Liver (tissue), 9 donors: Measurements from ENCODE around the gene NKAIN2. TPM values are rescaled to one million over a fixed set of nuclear protein-coding genes. Genes with fewer than 3 reads are reported as not detected.

Source experiments
- DNase-seq: peaks from one replicate; pipeline ENCODE4 v3.0.0-alpha.2; 2017; ENCODE audit warnings: low spot score
- H3K27ac ChIP-seq, 2 donors: one replicate each; pipeline ENCODE4 v1.7.0; 2013; ENCODE audit warnings: inconsistent platforms in 2 of 2, low read length in 2 of 2, control low read depth in 1 of 2, low read depth in 1 of 2, mild to moderate bottlenecking in 1 of 2
- H3K27me3 ChIP-seq, 4 donors: one replicate each; pipeline versions ENCODE4 v1.6.1 to v1.7.0; 2013; ENCODE audit warnings: low read length in 3 of 4, inconsistent platforms in 1 of 4, mild to moderate bottlenecking in 1 of 4, moderate library complexity in 1 of 4; ENCODE audit not compliant: control insufficient read depth in 4 of 4, insufficient read depth in 4 of 4
- H3K36me3 ChIP-seq, 4 donors: one replicate each; pipeline versions ENCODE4 v1.6.1 to v1.7.0; 2013; ENCODE audit warnings: low read length in 3 of 4, mild to moderate bottlenecking in 3 of 4, low read depth in 1 of 4, moderate library complexity in 1 of 4; ENCODE audit not compliant: control insufficient read depth in 4 of 4, insufficient read depth in 3 of 4
- H3K4me1 ChIP-seq, 4 donors: one replicate each; pipeline versions ENCODE4 v1.6.1 to v1.7.0; 2013; ENCODE audit warnings: low read length in 3 of 4, mild to moderate bottlenecking in 3 of 4, moderate library complexity in 1 of 4; ENCODE audit not compliant: control insufficient read depth in 4 of 4, insufficient read depth in 4 of 4
- H3K4me3 ChIP-seq, 3 donors: one replicate each; pipeline versions ENCODE4 v1.6.1 to v1.7.0; 2013; ENCODE audit warnings: low read length in 3 of 3, control low read depth in 1 of 3, low read depth in 1 of 3, mild to moderate bottlenecking in 1 of 3
- H3K9ac ChIP-seq, 2 donors: one replicate each; pipeline ENCODE4 v1.7.0; 2013; ENCODE audit warnings: low read length in 2 of 2, mild to moderate bottlenecking in 2 of 2, moderate library complexity in 2 of 2, control low read depth in 1 of 2, low read depth in 1 of 2
- H3K9me3 ChIP-seq, 4 donors: one replicate each; pipeline versions ENCODE4 v1.6.1 to v1.7.0; 2013; ENCODE audit warnings: low read length in 3 of 4; ENCODE audit not compliant: control insufficient read depth in 4 of 4
- ATF3 ChIP-seq: IDR thresholded peaks from 2 replicates; pipeline ENCODE4 v1.6.1; 2016; ENCODE audit warnings: antibody characterized with exemption
- EGR1 ChIP-seq, 2 donors: IDR thresholded peaks; 2 replicates each; pipeline ENCODE4 v1.6.1; 2016 to 2018; ENCODE audit warnings: antibody characterized with exemption in 2 of 2, low read depth in 2 of 2
- FOXA1 ChIP-seq: IDR thresholded peaks from 2 replicates; pipeline ENCODE4 v1.6.1; 2016; ENCODE audit warnings: antibody characterized with exemption
- FOXA2 ChIP-seq: IDR thresholded peaks from 2 replicates; pipeline ENCODE4 v1.6.1; 2016; ENCODE audit warnings: antibody characterized with exemption
- GABPA ChIP-seq, 2 donors: IDR thresholded peaks in 1 of 2; conservative IDR thresholded peaks in 1 of 2; 2 replicates each; pipeline ENCODE4 v1.6.1; 2016; ENCODE audit warnings: antibody characterized with exemption in 2 of 2, mild to moderate bottlenecking in 1 of 2, moderate library complexity in 1 of 2
- HNF4A ChIP-seq, 2 donors: conservative IDR thresholded peaks; 2 replicates each; pipeline ENCODE4 v1.6.1; 2016; ENCODE audit warnings: antibody characterized with exemption in 2 of 2, mild to moderate bottlenecking in 2 of 2
- HNF4G ChIP-seq: IDR thresholded peaks from 2 replicates; pipeline ENCODE4 v1.6.1; 2016; ENCODE audit warnings: antibody characterized with exemption
- JUND ChIP-seq, 2 donors: IDR thresholded peaks; 2 replicates each; pipeline ENCODE4 v1.6.1; 2016; ENCODE audit warnings: antibody characterized with exemption in 2 of 2
- MAX ChIP-seq: IDR thresholded peaks from 2 replicates; pipeline ENCODE4 v1.6.1; 2016; ENCODE audit warnings: antibody characterized with exemption
- NR2F2 ChIP-seq: IDR thresholded peaks from 2 replicates; pipeline ENCODE4 v1.6.1; 2016; ENCODE audit warnings: antibody characterized with exemption
- RAD21 ChIP-seq, 2 donors: IDR thresholded peaks; 2 replicates each; pipeline ENCODE4 v1.6.1; 2016; ENCODE audit warnings: antibody characterized with exemption in 2 of 2, mild to moderate bottlenecking in 2 of 2
- REST ChIP-seq: IDR thresholded peaks from 2 replicates; pipeline ENCODE4 v1.6.1; 2016; ENCODE audit warnings: antibody characterized with exemption, mild to moderate bottlenecking
- RXRA ChIP-seq, 2 donors: IDR thresholded peaks; 2 replicates each; pipeline ENCODE4 v1.6.1; 2017 to 2018; ENCODE audit warnings: antibody characterized with exemption in 2 of 2, mild to moderate bottlenecking in 1 of 2
- SP1 ChIP-seq: IDR thresholded peaks from 2 replicates; pipeline ENCODE4 v1.6.1; 2018; ENCODE audit warnings: antibody characterized with exemption, mild to moderate bottlenecking
- TAF1 ChIP-seq: conservative IDR thresholded peaks from 2 replicates; pipeline ENCODE4 v1.6.1; 2016; ENCODE audit warnings: antibody characterized with exemption, mild to moderate bottlenecking
- YY1 ChIP-seq: IDR thresholded peaks from 2 replicates; pipeline ENCODE4 v1.6.1; 2016; ENCODE audit warnings: antibody characterized with exemption, mild to moderate bottlenecking
- ZBTB33 ChIP-seq: IDR thresholded peaks from 2 replicates; pipeline ENCODE4 v1.6.1; 2016; ENCODE audit warnings: antibody characterized with exemption
- WGBS: extraction: QIAGEN DNeasy Blood & Tissue Kit; methylation state at CpG from one replicate; pipeline ENCODE4 v1.1.7; 2013; 5-methylcytosine and 5-hydroxymethylcytosine counted together
- polyA plus RNA-seq, 2 donors: library from polyadenylated mRNA; stranded (reverse) in 1 of 2; unstranded in 1 of 2; fragments of 200-250 nt in 1 of 2; fragments of >200 nt in 1 of 2; fragmentation: Nextera tagmentation in 1 of 2; extraction: Ambion mirVana in 1 of 2; gene quantifications; one replicate each; pipeline versions ENCODE4 v1.2.1 to v1.2.3, GENCODE V29; 2013 to 2015
- total RNA-seq, 2 donors: library from RNA; depleted of rRNA; stranded (reverse); fragments of >200 nt; gene quantifications; one replicate each; pipeline ENCODE4 v1.2.3, GENCODE V29; 2014
- TF ChIP-seq, protein P1 (sequence below): fragments of 150-350 bp; IDR thresholded peaks from 2 replicates; pipeline ENCODE4 v1.5.1; 2017; ENCODE audit warnings: improper control_type of control experiment, low read depth, low read length; ENCODE audit not compliant: missing input control
- donor health status: healthy.
- donor health status: healthy.
- donor health status: healthy.
- donor health status: healthy.
- donor health status: healthy.

The NKAIN2 gene
- total and polyA plus RNA-seq, 4 donors: 0.05 to 0.14 TPM; not detected in 2

DNA sequence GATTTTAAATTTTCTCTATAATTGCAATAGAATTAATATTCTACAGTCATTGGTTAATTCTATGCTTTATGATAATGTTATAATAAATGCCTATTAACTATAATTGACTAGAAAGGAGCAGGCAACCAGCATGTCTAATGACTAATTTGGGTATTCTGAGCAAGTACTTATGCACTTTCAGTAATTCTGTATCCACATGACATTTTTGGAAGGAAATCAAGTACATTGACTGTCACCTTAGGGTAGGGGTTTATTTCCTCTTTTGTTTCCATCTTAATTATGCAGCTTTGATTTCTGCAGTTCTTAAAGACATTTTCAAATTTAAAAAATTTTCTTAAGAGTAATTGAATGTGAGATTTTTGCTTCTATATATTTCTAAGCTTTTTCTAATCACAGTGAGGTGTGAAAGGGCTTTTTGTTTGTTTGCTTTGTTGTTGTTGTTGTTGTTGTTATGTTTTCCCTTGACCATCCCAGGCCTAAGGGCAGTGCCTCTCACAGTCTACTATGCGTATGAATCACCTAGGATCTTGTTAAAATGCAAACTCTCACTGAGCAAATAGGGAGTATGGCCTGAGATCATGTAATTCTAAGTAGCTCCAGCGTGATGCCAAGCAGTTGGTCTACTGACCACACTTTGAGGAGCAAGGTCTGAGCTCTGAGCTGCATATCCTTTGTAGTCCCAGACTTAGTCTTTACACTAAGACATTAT is 691.4 kb downstream of the NKAIN2 start:
- 51% methylated on average over 2 of the region's 2 CpGs for WGBS
- Histone ChIP-seq H3K9ac (no peak overlapping the region), H3K4me1 (no peaks in the 10 kb centered on the region), H3K27ac (no peak overlapping the region), H3K27me3 (no peaks in the 10 kb centered on the region), H3K9me3 (no peaks in the 10 kb centered on the region), H3K36me3 (no peaks in the 10 kb centered on the region), H3K4me3 (no peak overlapping the region)
- no peak for DNase-seq
- no peak for TF ChIP-seq REST
- TF ChIP-seq MAX: no peak
- no peak for TF ChIP-seq EGR1 (IDR thresholded peaks at IDR 0.05; ENCODE audit: low read depth in 2 of 2)
- no peak for TF ChIP-seq ATF3
- TF ChIP-seq TAF1: no peak
- TF ChIP-seq FOXA1: no peak
- TF ChIP-seq NR2F2: no peak

- H3K36me3 ChIP-seq: no peaks in the 10 kb centered on the region
- H3K4me1 ChIP-seq: no peaks in the 10 kb centered on the region
- H3K9ac ChIP-seq: no peak overlapping the region
- TF ChIP-seq SP1: no peak
- TF ChIP-seq RAD21 (IDR thresholded peaks at IDR 0.05): no peak
- TF ChIP-seq ATF3: no peak
- TF ChIP-seq HNF4A (conservative IDR thresholded peaks at IDR 0.05): no peak
- TF ChIP-seq YY1: no peak
- TF ChIP-seq ZBTB33: no peak
- TF ChIP-seq FOXA1: no peak
- no peak for TF ChIP-seq REST
- no peak for TF ChIP-seq FOXA2
- TF ChIP-seq NR2F2: no peak
- TF ChIP-seq, protein P1, sequence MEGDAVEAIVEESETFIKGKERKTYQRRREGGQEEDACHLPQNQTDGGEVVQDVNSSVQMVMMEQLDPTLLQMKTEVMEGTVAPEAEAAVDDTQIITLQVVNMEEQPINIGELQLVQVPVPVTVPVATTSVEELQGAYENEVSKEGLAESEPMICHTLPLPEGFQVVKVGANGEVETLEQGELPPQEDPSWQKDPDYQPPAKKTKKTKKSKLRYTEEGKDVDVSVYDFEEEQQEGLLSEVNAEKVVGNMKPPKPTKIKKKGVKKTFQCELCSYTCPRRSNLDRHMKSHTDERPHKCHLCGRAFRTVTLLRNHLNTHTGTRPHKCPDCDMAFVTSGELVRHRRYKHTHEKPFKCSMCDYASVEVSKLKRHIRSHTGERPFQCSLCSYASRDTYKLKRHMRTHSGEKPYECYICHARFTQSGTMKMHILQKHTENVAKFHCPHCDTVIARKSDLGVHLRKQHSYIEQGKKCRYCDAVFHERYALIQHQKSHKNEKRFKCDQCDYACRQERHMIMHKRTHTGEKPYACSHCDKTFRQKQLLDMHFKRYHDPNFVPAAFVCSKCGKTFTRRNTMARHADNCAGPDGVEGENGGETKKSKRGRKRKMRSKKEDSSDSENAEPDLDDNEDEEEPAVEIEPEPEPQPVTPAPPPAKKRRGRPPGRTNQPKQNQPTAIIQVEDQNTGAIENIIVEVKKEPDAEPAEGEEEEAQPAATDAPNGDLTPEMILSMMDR: no peak
- no peak for TF ChIP-seq HNF4G
- no peak for TF ChIP-seq EGR1 (IDR thresholded peaks at IDR 0.05; ENCODE audit: low read depth in 2 of 2)
- TF ChIP-seq GABPA (IDR thresholded peaks at IDR 0.05 in 1 of 2, conservative IDR thresholded peaks at IDR 0.05 in 1 of 2): no peak
- no peak for TF ChIP-seq RXRA (IDR thresholded peaks at IDR 0.05)
- TF ChIP-seq MAX: no peak
- TF ChIP-seq TAF1: no peak
- no peak for TF ChIP-seq JUND (IDR thresholded peaks at IDR 0.05)
- WGBS: 67% methylated on average over 2 of the region's 2 CpGs
- no peak overlapping the region for H3K4me3 ChIP-seq
- no peak for DNase-seq
- no peaks in the 10 kb centered on the region for H3K27me3 ChIP-seq
- no peaks in the 10 kb centered on the region for H3K9me3 ChIP-seq
- no peak overlapping the region for H3K27ac ChIP-seq
These were observed 692.1 kb downstream of the NKAIN2 start for GRCh38 chr6:124495665-124496190.
